GM19468 (cell line): ENCODE measurements around the gene OR10S1.
"Not testable (repeated sequence)": the region's sequence is repeated elsewhere in the genome, so short reads cannot be mapped to it uniquely, and the experiment has no call there.

Source experiments
- ATAC-seq: cut with Tn5 transposase; IDR thresholded peaks from one replicate; pipeline ENCODE4 v1.9.1; 2021; ENCODE audit warnings: mild to moderate bottlenecking, moderate library complexity, moderate number of reproducible peaks; ENCODE audit not compliant: unreplicated experiment; ENCODE audit errors: extremely low read depth

Gene OR10S1

GRCh38 chr11:123977731-123978347, at the start of gene OR10S1:
TSS of gene OR10S1 (minus strand) at chr11:123977781. CDS start at chr11:123977664, 117 bp downstream.
- no peak for ATAC-seq

- ATAC-seq, result no peak
Measured at GRCh38 chr11:124026498-124026897, 48.9 kb upstream of the OR10S1 start, which contains the start of gene OR10G8. TSS of gene OR10G8 (plus strand) at chr11:124026798. CDS start at chr11:124029623, 2,825 bp downstream.

GRCh38 chr11:124015837-124016236, 38.3 kb upstream of the OR10S1 start:
- not testable (repeated sequence) for ATAC-seq

GRCh38 chr11:124012697-124013096, 35.1 kb upstream of the OR10S1 start, which contains the start of gene OR10G4:
TSS of gene OR10G4 (plus strand) at chr11:124012997. CDS start at chr11:124015575, 2,578 bp downstream.
- ATAC-seq, result no peak

GRCh38 chr11:123995119-123995518, 17.5 kb upstream of the OR10S1 start, which contains the start of gene OR10G6:
TSS of gene OR10G6 (minus strand) at chr11:123995161. CDS start at chr11:123995161, 0 bp downstream.
- ATAC-seq, result no peak

- no peak for ATAC-seq
Measured at GRCh38 chr11:123979311-123979710, 1.7 kb upstream of the OR10S1 start.

GRCh38 chr11:123976770-123977560, 616 bp downstream of the OR10S1 start:
- no peak for ATAC-seq

- ATAC-seq, result no peak
Measured at GRCh38 chr11:123973816-123974215, 3.8 kb downstream of the OR10S1 start.

- no peak for ATAC-seq
Measured at GRCh38 chr11:123956752-123957151, 20.8 kb downstream of the OR10S1 start.

GRCh38 chr11:123945132-123945531, 32.4 kb downstream of the OR10S1 start:
- no peak for ATAC-seq

GRCh38 chr11:123943738-123944137, 33.8 kb downstream of the OR10S1 start, which contains the start of gene OR6T1:
TSS of gene OR6T1 (minus strand) at chr11:123943838. CDS start at chr11:123943838, 0 bp downstream.
- ATAC-seq, result no peak

GRCh38 chr11:123942413-123942812, 35.2 kb downstream of the OR10S1 start:
- ATAC-seq, result no peak

GRCh38 chr11:123939317-123939716, 38.3 kb downstream of the OR10S1 start, which contains the start of gene OR4D5:
TSS of gene OR4D5 (plus strand) at chr11:123939617. CDS start at chr11:123939617, 0 bp downstream.
- ATAC-seq, result no peak
